Islet of Langerhans (tissue), 1 donor: ENCODE data around the gene MBP.

Experiments
- FAIRE-seq: peaks from one replicate; lab custom pipeline; 2011; peaks lifted over from hg19 to GRCh38; lab: Jason Lieb, UNC

Gene MBP

GRCh38 chr18:77132369-77133050 lies at the start of gene MBP:
TSS of gene MBP (minus strand) at chr18:77132783. CDS start at chr18:77105261, 27,522 bp downstream.
- no peak for FAIRE-seq

GRCh38 chr18:77181950-77182707 lies 49.5 kb upstream of the MBP start:
- no peak for FAIRE-seq

GRCh38 chr18:77178559-77178958 lies 46.0 kb upstream of the MBP start:
- FAIRE-seq = no peak

GRCh38 chr18:77177009-77177408 lies 44.4 kb upstream of the MBP start:
- no peak for FAIRE-seq

GRCh38 chr18:77173275-77174030 lies 40.9 kb upstream of the MBP start:
- FAIRE-seq = peak; percentile 9

- FAIRE-seq = no peak
Measured at GRCh38 chr18:77170890-77171410, 38.4 kb upstream of the MBP start.

- FAIRE-seq = no peak
Measured at GRCh38 chr18:77168811-77169311, 36.3 kb upstream of the MBP start.

GRCh38 chr18:77167251-77167650 lies 34.7 kb upstream of the MBP start:
- FAIRE-seq = no peak

GRCh38 chr18:77166523-77166922 lies 33.9 kb upstream of the MBP start:
- no peak for FAIRE-seq

- FAIRE-seq = no peak
Measured at GRCh38 chr18:77165503-77166188, 33.1 kb upstream of the MBP start.

GRCh38 chr18:77164763-77165485 lies 32.3 kb upstream of the MBP start:
- no peak for FAIRE-seq

- no peak for FAIRE-seq
Measured at GRCh38 chr18:77164026-77164425, 31.4 kb upstream of the MBP start.

GRCh38 chr18:77162580-77162979 lies 30.0 kb upstream of the MBP start:
- FAIRE-seq = no peak

GRCh38 chr18:77161961-77162360 lies 29.4 kb upstream of the MBP start:
- FAIRE-seq = no peak

GRCh38 chr18:77161383-77161782 lies 28.8 kb upstream of the MBP start:
- no peak for FAIRE-seq

- FAIRE-seq = no peak
Measured at GRCh38 chr18:77160515-77160914, 27.9 kb upstream of the MBP start.

GRCh38 chr18:77157312-77157711 lies 24.7 kb upstream of the MBP start:
- no peak for FAIRE-seq

GRCh38 chr18:77155031-77155430 lies 22.4 kb upstream of the MBP start:
- FAIRE-seq = no peak

GRCh38 chr18:77153404-77153803 lies 20.8 kb upstream of the MBP start:
- FAIRE-seq = no peak

- FAIRE-seq = no peak
Measured at GRCh38 chr18:77151772-77152520, 19.4 kb upstream of the MBP start.
